SK-N-SH (cell line): ENCODE data around the gene PAPSS2.
"Not testable (repeated sequence)": the region's sequence is repeated elsewhere in the genome, so short reads cannot be mapped to it uniquely, and the experiment has no call there.

Experiments used
- REST ChIP-seq: IDR thresholded peaks from 2 replicates; pipeline ENCODE4 v1.6.1; 2012; ENCODE audit warnings: mild to moderate bottlenecking, low read depth, low read length, moderate library complexity
- SIN3A ChIP-seq: IDR thresholded peaks from 2 replicates; pipeline ENCODE4 v1.6.1; 2012; ENCODE audit warnings: low read depth, mild to moderate bottlenecking, low read length, moderate library complexity, borderline replicate concordance
- TF ChIP-seq, protein P1 (sequence below): fragments of 200-600 bp; sonication (generic); IDR thresholded peaks from 2 replicates; pipeline ENCODE4 v1.6.1; 2017; ENCODE audit warnings: antibody characterized with exemption, mild to moderate bottlenecking, moderate library complexity

- TF ChIP-seq, protein P1, sequence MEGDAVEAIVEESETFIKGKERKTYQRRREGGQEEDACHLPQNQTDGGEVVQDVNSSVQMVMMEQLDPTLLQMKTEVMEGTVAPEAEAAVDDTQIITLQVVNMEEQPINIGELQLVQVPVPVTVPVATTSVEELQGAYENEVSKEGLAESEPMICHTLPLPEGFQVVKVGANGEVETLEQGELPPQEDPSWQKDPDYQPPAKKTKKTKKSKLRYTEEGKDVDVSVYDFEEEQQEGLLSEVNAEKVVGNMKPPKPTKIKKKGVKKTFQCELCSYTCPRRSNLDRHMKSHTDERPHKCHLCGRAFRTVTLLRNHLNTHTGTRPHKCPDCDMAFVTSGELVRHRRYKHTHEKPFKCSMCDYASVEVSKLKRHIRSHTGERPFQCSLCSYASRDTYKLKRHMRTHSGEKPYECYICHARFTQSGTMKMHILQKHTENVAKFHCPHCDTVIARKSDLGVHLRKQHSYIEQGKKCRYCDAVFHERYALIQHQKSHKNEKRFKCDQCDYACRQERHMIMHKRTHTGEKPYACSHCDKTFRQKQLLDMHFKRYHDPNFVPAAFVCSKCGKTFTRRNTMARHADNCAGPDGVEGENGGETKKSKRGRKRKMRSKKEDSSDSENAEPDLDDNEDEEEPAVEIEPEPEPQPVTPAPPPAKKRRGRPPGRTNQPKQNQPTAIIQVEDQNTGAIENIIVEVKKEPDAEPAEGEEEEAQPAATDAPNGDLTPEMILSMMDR = not testable (repeated sequence)
- not testable (repeated sequence) for TF ChIP-seq SIN3A, REST
Observed at GRCh38 chr10:87748244-87748643, 88.6 kb downstream of the PAPSS2 start.
